Stimulated activated CD4-positive, alpha-beta T cell treated with anti-CD3 and anti-CD28 coated beads, Interleukin-1b, Interleukin-23, amount 100 ng/mL, for 24 hours (primary cell): ENCODE data around the gene KRT16.
"Not testable (repeated sequence)": the region's sequence is repeated elsewhere in the genome, so short reads cannot be mapped to it uniquely, and the experiment has no call there.

Experiments used
- DNase-seq, 4 experiments: peaks; one replicate each; pipeline ENCODE4 v3.0.0-alpha.2; 2020; ENCODE audit warnings: low read depth in 4 of 4, low spot score in 1 of 4

The KRT16 gene

GRCh38 chr17:41612376-41613160 lies at the start of gene KRT16:
Gene KRT16 (minus strand): TSS chr17:41612767. CDS start chr17:41612688, 79 bp downstream.
- not testable (repeated sequence) for DNase-seq

GRCh38 chr17:41660221-41660711 lies 47.7 kb upstream of the KRT16 start:
- no peak for DNase-seq

- no peak for DNase-seq
Measured at GRCh38 chr17:41659427-41660212, 47.1 kb upstream of the KRT16 start.

- DNase-seq, result no peak
Measured at GRCh38 chr17:41658846-41659245, 46.3 kb upstream of the KRT16 start.

GRCh38 chr17:41657936-41658335 lies 45.4 kb upstream of the KRT16 start:
- no peak for DNase-seq

- DNase-seq, result no peak
Measured at GRCh38 chr17:41657176-41657754, 44.7 kb upstream of the KRT16 start.

GRCh38 chr17:41656249-41657023 lies 43.9 kb upstream of the KRT16 start:
- no peak for DNase-seq

- DNase-seq, result no peak
Measured at GRCh38 chr17:41655611-41656111, 43.1 kb upstream of the KRT16 start.

- no peak for DNase-seq
Measured at GRCh38 chr17:41654678-41655607, 42.4 kb upstream of the KRT16 start.

- DNase-seq, result no peak
Measured at GRCh38 chr17:41653892-41654677, 41.5 kb upstream of the KRT16 start.

- DNase-seq, result no peak
Measured at GRCh38 chr17:41653421-41653820, 40.9 kb upstream of the KRT16 start.

- no peak for DNase-seq
Measured at GRCh38 chr17:41652461-41652970, 39.9 kb upstream of the KRT16 start.

GRCh38 chr17:41651625-41652460 lies 39.3 kb upstream of the KRT16 start:
- no peak for DNase-seq

GRCh38 chr17:41650794-41651624 lies 38.4 kb upstream of the KRT16 start:
- DNase-seq, result no peak

GRCh38 chr17:41649923-41650519 lies 37.5 kb upstream of the KRT16 start:
- DNase-seq, result no peak

- peak; percentile 77 to 85 (median 78) for DNase-seq
Measured at GRCh38 chr17:41648411-41649195, 36.0 kb upstream of the KRT16 start.
